Stomach (tissue), 9 donors: Measurements from ENCODE around the gene SOX30. TPM values are rescaled to one million over a fixed set of nuclear protein-coding genes. Genes with fewer than 3 reads are reported as not detected.

ENCODE experiments used
- DNase-seq, 2 donors: peaks; one replicate each; pipeline versions ENCODE4 v3.0.0 to v3.0.0-alpha.2; 2013 to 2019
- H3K27ac ChIP-seq, 5 donors: fragments of 200-600 bp in 4 of 5; sonication (generic) in 4 of 5; one replicate each; pipeline ENCODE4 v1.5.1; 2013 to 2019; ENCODE audit warnings: mild to moderate bottlenecking in 1 of 5, moderate library complexity in 1 of 5
- H3K27me3 ChIP-seq, 3 donors: fragments of 200-600 bp; sonication (generic); one replicate each; pipeline ENCODE4 v1.5.1; 2017 to 2019; ENCODE audit warnings: mixed run types in 1 of 3
- H3K36me3 ChIP-seq, 4 donors: fragments of 200-600 bp; sonication (generic); 1 replicate in 3 of 4; 2 replicates in 1 of 4; pipeline ENCODE4 v1.5.1; 2016 to 2019
- H3K4me1 ChIP-seq, 4 donors: fragments of 200-600 bp; sonication (generic); one replicate each; pipeline ENCODE4 v1.5.1; 2016 to 2019
- H3K4me3 ChIP-seq, 4 donors: fragments of 200-600 bp; sonication (generic) in 3 of 4; one replicate each; pipeline ENCODE4 v1.5.1; 2016 to 2019; ENCODE audit warnings: mild to moderate bottlenecking in 1 of 4
- H3K9me3 ChIP-seq, 4 donors: fragments of 200-600 bp; sonication (generic); one replicate each; pipeline ENCODE4 v1.5.1; 2016 to 2019
- EP300 ChIP-seq: sonication (generic); formaldehyde crosslinking; IDR thresholded peaks from one replicate; pipeline ENCODE4 v1.6.1; 2017; ENCODE audit warnings: antibody characterized with exemption
- POLR2A ChIP-seq, 4 donors: fragments of 450-650 bp; IDR thresholded peaks; one replicate each; pipeline ENCODE4 v1.6.1; 2016; ENCODE audit warnings: antibody characterized with exemption in 4 of 4, control low read depth in 2 of 4, mild to moderate bottlenecking in 1 of 4, moderate library complexity in 1 of 4
- POLR2AphosphoS5 ChIP-seq, 3 donors: sonication (generic); formaldehyde crosslinking; IDR thresholded peaks; one replicate each; pipeline ENCODE4 v1.6.1; 2016; ENCODE audit warnings: antibody characterized with exemption in 3 of 3
- WGBS, 5 donors: extraction: QIAGEN DNeasy Blood & Tissue Kit in 3 of 5; methylation state at CpG; one replicate each; pipeline versions ENCODE4 v1.1.5 to v1.1.7; 2013 to 2018; 5-methylcytosine and 5-hydroxymethylcytosine counted together
- intact Hi-C: fragments of 100-400 bp; cut with DNase I; formaldehyde crosslinking; loops from one replicate; pipeline ENCODE4 v1.15.1; 2023; ENCODE audit warnings: low total_unique reads
- polyA plus RNA-seq, 3 donors: library from polyadenylated mRNA; stranded (reverse); fragments of 200-250 nt; gene quantifications; one replicate each; pipeline ENCODE4 v1.2.3, GENCODE V29; 2013
- total RNA-seq, 5 donors: library from RNA; depleted of rRNA; stranded (reverse); fragments of >200 nt; gene quantifications; one replicate each; pipeline versions ENCODE4 v1.1.0 to v1.2.3, GENCODE V29; 2014 to 2016
- TF ChIP-seq, protein P1 (sequence below), 7 experiments: fragments of 450-650 bp in 4 of 7; fragments of 200-600 bp in 3 of 7; sonication (generic) in 3 of 7; IDR thresholded peaks; one replicate each; pipeline ENCODE4 v1.5.1; 2016 to 2019; ENCODE audit warnings: antibody characterized with exemption in 7 of 7, control low read depth in 2 of 7, mild to moderate bottlenecking in 1 of 7
- donor health status: healthy with polysubstance abuse.
- donor health status: Bipolar disorder and iron deficiency.
- donor health status: healthy.

The SOX30 gene
- total and polyA plus RNA-seq, 8 donors: 0.08 to 0.29 TPM; not detected in 6

GRCh38 chr5:157620776-157621175, 31.5 kb downstream of the SOX30 start:
- Histone ChIP-seq H3K4me1 (no peaks in the 10 kb centered on the region), H3K27ac (no peak overlapping the region), H3K27me3 (no peaks in the 10 kb centered on the region), H3K9me3 (peaks cover 0 to 4% (median 0%) of the 10 kb centered on the region in 4 donors), H3K36me3 (no peaks in the 10 kb centered on the region), H3K4me3 (no peak overlapping the region)
- TF ChIP-seq POLR2AphosphoS5 (IDR thresholded peaks at IDR 0.05): no peak
- no peak for TF ChIP-seq POLR2A (IDR thresholded peaks at IDR 0.05)
- TF ChIP-seq EP300: no peak
- TF ChIP-seq, protein P1, sequence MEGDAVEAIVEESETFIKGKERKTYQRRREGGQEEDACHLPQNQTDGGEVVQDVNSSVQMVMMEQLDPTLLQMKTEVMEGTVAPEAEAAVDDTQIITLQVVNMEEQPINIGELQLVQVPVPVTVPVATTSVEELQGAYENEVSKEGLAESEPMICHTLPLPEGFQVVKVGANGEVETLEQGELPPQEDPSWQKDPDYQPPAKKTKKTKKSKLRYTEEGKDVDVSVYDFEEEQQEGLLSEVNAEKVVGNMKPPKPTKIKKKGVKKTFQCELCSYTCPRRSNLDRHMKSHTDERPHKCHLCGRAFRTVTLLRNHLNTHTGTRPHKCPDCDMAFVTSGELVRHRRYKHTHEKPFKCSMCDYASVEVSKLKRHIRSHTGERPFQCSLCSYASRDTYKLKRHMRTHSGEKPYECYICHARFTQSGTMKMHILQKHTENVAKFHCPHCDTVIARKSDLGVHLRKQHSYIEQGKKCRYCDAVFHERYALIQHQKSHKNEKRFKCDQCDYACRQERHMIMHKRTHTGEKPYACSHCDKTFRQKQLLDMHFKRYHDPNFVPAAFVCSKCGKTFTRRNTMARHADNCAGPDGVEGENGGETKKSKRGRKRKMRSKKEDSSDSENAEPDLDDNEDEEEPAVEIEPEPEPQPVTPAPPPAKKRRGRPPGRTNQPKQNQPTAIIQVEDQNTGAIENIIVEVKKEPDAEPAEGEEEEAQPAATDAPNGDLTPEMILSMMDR (IDR thresholded peaks at IDR 0.05): no peak
- no peak for DNase-seq
- intact Hi-C loops: no loop called here

- no peak overlapping the region for H3K4me3 ChIP-seq
- H3K36me3 ChIP-seq: no peaks in the 10 kb centered on the region
- peaks cover 0 to 4% (median 0%) of the 10 kb centered on the region in 4 donors for H3K9me3 ChIP-seq
- no peaks in the 10 kb centered on the region for H3K27me3 ChIP-seq
- no peak for DNase-seq
- intact Hi-C loops: no loop called here
- WGBS, 5 donors: 94 to 96% (median 95%) methylated on average over 8 of the region's 8 CpGs
- no peak overlapping the region for H3K27ac ChIP-seq
- TF ChIP-seq POLR2A (IDR thresholded peaks at IDR 0.05): no peak
- no peak for TF ChIP-seq EP300
- TF ChIP-seq, protein P1 (IDR thresholded peaks at IDR 0.05): no peak
- TF ChIP-seq POLR2AphosphoS5 (IDR thresholded peaks at IDR 0.05): no peak
- peaks cover 0 to 2% (median 0%) of the 10 kb centered on the region in 4 donors for H3K4me1 ChIP-seq
Observed at GRCh38 chr5:157618191-157618765, 34.0 kb downstream of the SOX30 start.

- Histone ChIP-seq H3K36me3 (no peaks in the 10 kb centered on the region), H3K4me1 (peaks cover 0 to 16% (median 4%) of the 10 kb centered on the region in 4 donors), H3K27ac (no peak overlapping the region), H3K9me3 (no peaks in the 10 kb centered on the region), H3K27me3 (no peaks in the 10 kb centered on the region), H3K4me3 (no peak overlapping the region)
- 67 to 78% (median 74%) methylated on average over 4 of the region's 4 CpGs for WGBS, 5 donors
- DNase-seq: no peak
- TF ChIP-seq EP300: no peak
- intact Hi-C loops: no loop called here
Observed at GRCh38 chr5:157616785-157617184, 35.5 kb downstream of the SOX30 start.

GRCh38 chr5:157613385-157614245, 38.6 kb downstream of the SOX30 start:
- Histone ChIP-seq H3K4me1 (peaks cover 0 to 17% (median 5%) of the 10 kb centered on the region in 4 donors), H3K36me3 (no peaks in the 10 kb centered on the region), H3K27ac (peak overlapping the region in 1 of 5 donors; percentile 52), H3K9me3 (no peaks in the 10 kb centered on the region), H3K4me3 (no peak overlapping the region), H3K27me3 (no peaks in the 10 kb centered on the region)
- no peak for DNase-seq
- WGBS, 5 donors: 68 to 79% (median 76%) methylated on average over 11 of the region's 11 CpGs
- no peak for TF ChIP-seq POLR2A (IDR thresholded peaks at IDR 0.05)
- TF ChIP-seq EP300: no peak
- TF ChIP-seq POLR2AphosphoS5 (IDR thresholded peaks at IDR 0.05): no peak
- TF ChIP-seq, protein P1 (IDR thresholded peaks at IDR 0.05): no peak
- intact Hi-C loops: no loop called here

- TF ChIP-seq POLR2A (IDR thresholded peaks at IDR 0.05): no peak
- TF ChIP-seq POLR2AphosphoS5 (IDR thresholded peaks at IDR 0.05): no peak
- TF ChIP-seq, protein P1 (IDR thresholded peaks at IDR 0.05): no peak
- no peak for TF ChIP-seq EP300
- Histone ChIP-seq H3K4me3 (no peak overlapping the region), H3K36me3 (no peaks in the 10 kb centered on the region), H3K27ac (peak overlapping the region in 2 of 5 donors; percentile 5 to 52), H3K4me1 (peaks cover 0 to 17% (median 5%) of the 10 kb centered on the region in 4 donors), H3K9me3 (no peaks in the 10 kb centered on the region), H3K27me3 (no peaks in the 10 kb centered on the region)
- no peak for DNase-seq
- WGBS, 5 donors: 71 to 88% (median 85%) methylated on average over 5 of the region's 5 CpGs
- intact Hi-C loops: no loop called here
Observed at GRCh38 chr5:157612581-157612980, 39.7 kb downstream of the SOX30 start.
